Keratinocyte (primary cell): ENCODE results near the gene MOB3B. TPM values are rescaled to one million over a fixed set of nuclear protein-coding genes. Genes with fewer than 3 reads are reported as not detected.

Experiments used
- DNase-seq: peaks from one replicate; pipeline ENCODE4 v3.0.0-alpha.2; 2011; ENCODE audit warnings: low read depth, missing footprints, low spot score
- FAIRE-seq: peaks from 2 replicates; lab custom pipeline; 2011; peaks lifted over from hg19 to GRCh38; lab: Jason Lieb, UNC
- H2AFZ ChIP-seq: 2 replicates; pipeline ENCODE4 v1.6.0; 2012; ENCODE audit warnings: low read length, control low read depth, inconsistent platforms; ENCODE audit not compliant: control insufficient read depth
- H3K27ac ChIP-seq: 2 replicates; pipeline ENCODE4 v1.5.1; 2011; ENCODE audit warnings: low read length; ENCODE audit not compliant: control insufficient read depth, insufficient read depth
- H3K27me3 ChIP-seq: 3 replicates; pipeline ENCODE4 v1.6.0; 2011; ENCODE audit warnings: low read length; ENCODE audit not compliant: control insufficient read depth, insufficient read depth; ENCODE audit errors: extremely low read depth
- H3K36me3 ChIP-seq, 2 experiments: 2 replicates in 1 of 2; 3 replicates in 1 of 2; pipeline ENCODE4 v1.5.1; 2011; ENCODE audit warnings: low read length in 2 of 2, mild to moderate bottlenecking in 1 of 2; ENCODE audit not compliant: control insufficient read depth in 2 of 2, insufficient read depth in 2 of 2; ENCODE audit errors: extremely low read depth in 1 of 2
- H3K4me1 ChIP-seq: 3 replicates; pipeline ENCODE4 v1.5.1; 2011; ENCODE audit warnings: low read length; ENCODE audit not compliant: control insufficient read depth, insufficient read depth; ENCODE audit errors: extremely low read depth
- H3K4me2 ChIP-seq: 3 replicates; pipeline ENCODE4 v1.6.0; 2011; ENCODE audit warnings: low read depth, low read length; ENCODE audit not compliant: control insufficient read depth, insufficient read depth; ENCODE audit errors: extremely low read depth
- H3K4me3 ChIP-seq, 3 experiments: fragments of 200-600 bp in 1 of 3; sonication (generic) in 1 of 3; 2 replicates in 2 of 3; 3 replicates in 1 of 3; pipeline ENCODE4 v1.5.1; 2011 to 2016; ENCODE audit warnings: low read length in 3 of 3, mild to moderate bottlenecking in 3 of 3, control low read depth in 2 of 3, inconsistent platforms in 1 of 3, low read depth in 1 of 3, mixed read lengths in 1 of 3, mixed run types in 1 of 3, moderate library complexity in 1 of 3; ENCODE audit not compliant: control insufficient read depth in 2 of 3, insufficient read depth in 2 of 3; ENCODE audit errors: extremely low read depth in 1 of 3
- H3K79me2 ChIP-seq: 2 replicates; pipeline ENCODE4 v1.6.0; 2012; ENCODE audit warnings: low read length; ENCODE audit not compliant: control insufficient read depth, insufficient read depth
- H3K9ac ChIP-seq: 3 replicates; pipeline ENCODE4 v1.6.0; 2011; ENCODE audit warnings: low read length; ENCODE audit not compliant: control insufficient read depth, insufficient read depth; ENCODE audit errors: extremely low read depth
- H3K9me1 ChIP-seq: 3 replicates; pipeline ENCODE4 v1.6.0; 2011; ENCODE audit warnings: low read length; ENCODE audit not compliant: control insufficient read depth, insufficient read depth; ENCODE audit errors: extremely low read depth
- H3K9me3 ChIP-seq: 2 replicates; pipeline ENCODE4 v1.5.1; 2012; ENCODE audit warnings: low read depth, low read length; ENCODE audit not compliant: control insufficient read depth
- H4K20me1 ChIP-seq: 3 replicates; pipeline ENCODE4 v1.6.0; 2011; ENCODE audit warnings: low read length; ENCODE audit not compliant: control insufficient read depth, insufficient read depth; ENCODE audit errors: extremely low read depth
- CTCF ChIP-seq, 3 experiments: IDR thresholded peaks in 1 of 3; conservative IDR thresholded peaks in 1 of 3; optimal IDR thresholded peaks in 1 of 3; 2 replicates in 2 of 3; 3 replicates in 1 of 3; pipeline versions ENCODE3 to v1.5.1; 2011; ENCODE audit warnings: low read length in 3 of 3, mild to moderate bottlenecking in 3 of 3, moderate library complexity in 2 of 3, control low read depth in 1 of 3, inconsistent platforms in 1 of 3; ENCODE audit not compliant: insufficient read depth in 2 of 3; ENCODE audit errors: extremely low read depth in 1 of 3
- EZH2 ChIP-seq: IDR thresholded peaks from one replicate; pipeline ENCODE4 v1.6.1; 2012; ENCODE audit warnings: inconsistent platforms, mild to moderate bottlenecking, low read length, moderate library complexity
- dilution Hi-C: fragments of 300-500 bp; cut with MboI; formaldehyde crosslinking; loops from one replicate; pipeline ENCODE4 v1.7.0; 2020; ENCODE audit warnings: low sequenced_read_pairs; ENCODE audit not compliant: extremely low pct_ligation_motif_present
- polyA plus RNA-seq, 5 experiments: library from polyadenylated mRNA; depleted of rRNA in 3 of 5; stranded (reverse) in 3 of 5; stranded (forward) in 1 of 5; unstranded in 1 of 5; fragments of >200 nt; gene quantifications; 1 replicate in 1 of 5; 2 replicates in 3 of 5; 3 replicates in 1 of 5; pipeline versions ENCODE4 v1.2.1 to v1.2.3, GENCODE V29; 2011 to 2012; ENCODE audit warnings: missing spikeins in 2 of 5, low read depth in 1 of 5, low replicate concordance in 1 of 5

Gene MOB3B
- polyA plus RNA-seq, 1 donor (not counting 4 experiments of a cell fraction or from before 2014, with no cell fraction given) = 35.3 TPM

GRCh38 chr9:27371382-27371781 is 158.2 kb downstream of the MOB3B start:
- peaks cover 47% of the 10 kb centered on the region for H3K4me1 ChIP-seq
- no peaks in the 10 kb centered on the region for H3K9me3 ChIP-seq
- H4K20me1 ChIP-seq = no peaks in the 10 kb centered on the region
- H3K9me1 ChIP-seq = no peaks in the 10 kb centered on the region
- peak overlapping the region; percentile 48 for H2AFZ ChIP-seq
- H3K36me3 ChIP-seq = peaks cover 0 to 3% of the 10 kb centered on the region in 2 experiments
- peak overlapping the region; percentile 75 for H3K4me2 ChIP-seq
- FAIRE-seq (peak; percentile 89), DNase-seq (no peak)
- peak overlapping the region; percentile 65 for H3K27ac ChIP-seq
- TF ChIP-seq EZH2 = no peak
- no peak for TF ChIP-seq CTCF (optimal IDR thresholded peaks at IDR 0.05 in 1 of 3, IDR thresholded peaks at IDR 0.05 in 1 of 3, conservative IDR thresholded peaks at IDR 0.05 in 1 of 3; ENCODE audit: extremely low read depth in 1 of 3, insufficient read depth in 2 of 3, low read length in 3 of 3)
- peak overlapping the region in 2 of 3 experiments; percentile 39 to 50 for H3K4me3 ChIP-seq
- peak overlapping the region; percentile 34 for H3K9ac ChIP-seq
- H3K27me3 ChIP-seq = no peaks in the 10 kb centered on the region
- H3K79me2 ChIP-seq = peaks cover 49% of the 10 kb centered on the region
- dilution Hi-C loops = no loop called here

- Histone ChIP-seq H3K79me2 (peaks cover 41% of the 10 kb centered on the region), H3K9me1 (no peaks in the 10 kb centered on the region), H2AFZ (no peak overlapping the region), H3K27me3 (no peaks in the 10 kb centered on the region), H3K9ac (no peak overlapping the region), H3K4me2 (no peak overlapping the region), H3K4me1 (peaks cover 56% of the 10 kb centered on the region), H4K20me1 (no peaks in the 10 kb centered on the region), H3K27ac (no peak overlapping the region), H3K4me3 (no peak overlapping the region), H3K9me3 (no peaks in the 10 kb centered on the region), H3K36me3 (peaks cover 0 to 3% of the 10 kb centered on the region in 2 experiments)
- dilution Hi-C loops = no loop called here
- no peak for DNase-seq
- no peak for TF ChIP-seq CTCF (optimal IDR thresholded peaks at IDR 0.05 in 1 of 3, IDR thresholded peaks at IDR 0.05 in 1 of 3, conservative IDR thresholded peaks at IDR 0.05 in 1 of 3; ENCODE audit: extremely low read depth in 1 of 3, insufficient read depth in 2 of 3, low read length in 3 of 3)
- no peak for TF ChIP-seq EZH2
- peak; percentile 57 for FAIRE-seq
Observed at GRCh38 chr9:27369591-27369990, 160.0 kb downstream of the MOB3B start.
